Bronchial epithelial cell (primary cell): Measurements from ENCODE around the gene POLR2H. TPM values are rescaled to one million over a fixed set of nuclear protein-coding genes. Genes with fewer than 3 reads are reported as not detected.

Source experiments
- DNase-seq: peaks from one replicate; pipeline ENCODE4 v3.0.0-alpha.2; 2010; ENCODE audit warnings: low read depth
- FAIRE-seq: peaks from 2 replicates; lab custom pipeline; 2011; peaks lifted over from hg19 to GRCh38; lab: Jason Lieb, UNC
- H3K27me3 ChIP-seq: 2 replicates; pipeline ENCODE4 v1.5.1; 2011; ENCODE audit warnings: low read length; ENCODE audit not compliant: control insufficient read depth, insufficient read depth
- H3K36me3 ChIP-seq: 2 replicates; pipeline ENCODE4 v1.5.1; 2011; ENCODE audit warnings: low read length; ENCODE audit not compliant: control insufficient read depth, insufficient read depth
- H3K4me3 ChIP-seq: 2 replicates; pipeline ENCODE4 v1.5.1; 2011; ENCODE audit warnings: mild to moderate bottlenecking, low read depth, low read length, control low read depth
- total RNA-seq: library from RNA; depleted of rRNA; stranded (reverse); fragments of >200 nt; gene quantifications from 2 replicates; pipeline ENCODE4 v1.2.1, GENCODE V29; 2014
- TF ChIP-seq, protein P1 (sequence below): IDR thresholded peaks from 2 replicates; pipeline ENCODE4 v1.5.1; 2011; ENCODE audit warnings: mild to moderate bottlenecking, moderate library complexity, low read length, control low read depth, inconsistent platforms; ENCODE audit not compliant: insufficient read depth, severe bottlenecking

Gene POLR2H
- total RNA-seq, 1 donor from 2014 or later = 112 TPM

DNA sequence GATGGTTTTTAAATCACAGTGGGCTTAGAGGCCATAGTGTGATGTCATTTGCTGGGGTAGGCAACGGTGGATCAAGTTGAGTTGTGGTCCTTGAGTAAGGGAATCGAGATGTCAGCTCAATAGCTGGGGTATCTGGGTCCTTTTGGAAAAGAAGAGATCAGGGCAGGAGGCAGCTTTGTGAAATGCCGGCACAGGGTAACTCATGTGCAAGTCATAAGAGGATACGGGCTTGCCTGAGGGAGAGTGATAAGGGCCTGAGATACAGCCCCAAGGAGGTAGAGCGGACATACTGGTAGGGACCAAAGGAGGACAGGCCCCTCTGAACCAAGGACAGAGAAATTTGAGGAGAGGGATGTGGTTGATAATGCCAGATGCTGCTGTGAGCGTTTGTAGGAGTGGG lies 28.3 kb upstream of the POLR2H start:
- Histone ChIP-seq H3K27me3 (no peaks in the 10 kb centered on the region), H3K4me3 (no peak overlapping the region), H3K36me3 (peaks cover 30% of the 10 kb centered on the region)
- TF ChIP-seq, protein P1, sequence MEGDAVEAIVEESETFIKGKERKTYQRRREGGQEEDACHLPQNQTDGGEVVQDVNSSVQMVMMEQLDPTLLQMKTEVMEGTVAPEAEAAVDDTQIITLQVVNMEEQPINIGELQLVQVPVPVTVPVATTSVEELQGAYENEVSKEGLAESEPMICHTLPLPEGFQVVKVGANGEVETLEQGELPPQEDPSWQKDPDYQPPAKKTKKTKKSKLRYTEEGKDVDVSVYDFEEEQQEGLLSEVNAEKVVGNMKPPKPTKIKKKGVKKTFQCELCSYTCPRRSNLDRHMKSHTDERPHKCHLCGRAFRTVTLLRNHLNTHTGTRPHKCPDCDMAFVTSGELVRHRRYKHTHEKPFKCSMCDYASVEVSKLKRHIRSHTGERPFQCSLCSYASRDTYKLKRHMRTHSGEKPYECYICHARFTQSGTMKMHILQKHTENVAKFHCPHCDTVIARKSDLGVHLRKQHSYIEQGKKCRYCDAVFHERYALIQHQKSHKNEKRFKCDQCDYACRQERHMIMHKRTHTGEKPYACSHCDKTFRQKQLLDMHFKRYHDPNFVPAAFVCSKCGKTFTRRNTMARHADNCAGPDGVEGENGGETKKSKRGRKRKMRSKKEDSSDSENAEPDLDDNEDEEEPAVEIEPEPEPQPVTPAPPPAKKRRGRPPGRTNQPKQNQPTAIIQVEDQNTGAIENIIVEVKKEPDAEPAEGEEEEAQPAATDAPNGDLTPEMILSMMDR = no peak
- no peak for DNase-seq
- FAIRE-seq = no peak

DNA sequence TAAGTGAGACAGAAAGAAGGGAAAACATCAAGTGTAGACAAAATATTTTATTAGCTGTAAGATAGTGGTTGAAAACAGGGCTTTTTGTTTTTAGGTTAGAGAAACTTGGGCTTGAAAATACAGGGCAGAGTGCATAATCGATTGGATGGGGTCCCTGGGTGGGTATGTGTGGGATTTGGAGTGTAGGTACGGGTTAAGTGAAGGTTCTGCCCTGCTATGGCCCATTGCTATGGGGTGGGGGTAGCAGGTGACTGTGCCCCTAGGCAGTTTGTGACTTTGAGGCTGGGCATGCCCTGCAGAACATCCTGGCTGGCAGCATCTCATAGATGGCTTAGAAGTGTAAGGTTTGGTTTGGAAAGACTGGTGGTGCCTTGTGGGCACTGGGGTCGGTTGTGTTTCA lies 27.8 kb upstream of the POLR2H start:
- DNase-seq = no peak
- no peak for FAIRE-seq
- peaks cover 25% of the 10 kb centered on the region for H3K36me3 ChIP-seq
- TF ChIP-seq, protein P1 = no peak
- H3K27me3 ChIP-seq = no peaks in the 10 kb centered on the region
- H3K4me3 ChIP-seq = no peak overlapping the region

DNA sequence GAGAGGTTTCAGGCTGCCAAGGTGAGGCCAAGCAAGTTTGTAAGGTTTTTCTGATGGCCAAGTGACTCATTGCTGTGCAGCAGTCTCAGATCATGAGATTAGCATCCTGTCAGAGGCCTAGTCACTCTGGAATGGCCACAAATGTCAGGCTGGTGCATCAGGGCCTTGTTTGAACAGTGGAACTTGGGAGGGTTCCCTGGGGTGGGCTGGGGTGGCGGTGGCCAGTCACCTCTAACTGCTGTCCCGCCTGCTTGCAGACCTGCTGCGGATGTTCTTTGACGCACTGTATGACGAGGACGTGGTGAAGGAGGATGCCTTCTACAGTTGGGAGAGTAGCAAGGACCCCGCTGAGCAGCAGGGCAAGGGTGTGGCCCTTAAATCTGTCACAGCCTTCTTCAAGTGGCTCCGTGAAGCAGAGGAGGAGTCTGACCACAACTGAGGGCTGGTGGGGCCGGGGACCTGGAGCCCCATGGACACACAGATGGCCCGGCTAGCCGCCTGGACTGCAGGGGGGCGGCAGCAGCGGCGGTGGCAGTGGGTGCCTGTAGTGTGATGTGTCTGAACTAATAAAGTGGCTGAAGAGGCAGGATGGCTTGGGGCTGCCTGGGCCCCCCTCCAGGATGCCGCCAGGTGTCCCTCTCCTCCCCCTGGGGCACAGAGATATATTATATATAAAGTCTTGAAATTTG lies 26.9 kb upstream of the POLR2H start:
- TF ChIP-seq, protein P1 = no peak
- Histone ChIP-seq H3K4me3 (no peak overlapping the region), H3K36me3 (peaks cover 20% of the 10 kb centered on the region), H3K27me3 (no peaks in the 10 kb centered on the region)
- FAIRE-seq (no peak), DNase-seq (peak; percentile 88)

DNA sequence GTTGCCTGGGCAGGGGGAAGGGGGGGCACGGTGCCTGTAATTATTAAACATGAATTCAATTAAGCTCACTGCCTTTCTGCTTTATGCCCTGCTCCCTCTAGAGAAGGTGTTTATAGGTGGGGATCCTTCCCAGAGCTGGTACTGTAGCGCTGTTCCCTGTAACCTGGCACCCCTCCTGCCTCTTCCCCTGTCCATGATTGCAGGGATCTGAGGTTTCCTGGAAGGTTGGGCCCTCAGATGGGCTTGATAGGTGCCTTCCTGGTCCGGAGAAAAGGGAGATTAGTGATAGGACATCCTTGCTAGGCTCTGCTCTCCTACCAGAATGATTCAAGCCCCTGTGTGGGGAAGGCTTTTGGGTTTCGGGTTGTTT lies 26.2 kb upstream of the POLR2H start:
- DNase-seq (no peak), FAIRE-seq (no peak)
- TF ChIP-seq, protein P1 = no peak
- Histone ChIP-seq H3K4me3 (peak overlapping the region; percentile 75), H3K27me3 (no peaks in the 10 kb centered on the region), H3K36me3 (peaks cover 20% of the 10 kb centered on the region)

DNA sequence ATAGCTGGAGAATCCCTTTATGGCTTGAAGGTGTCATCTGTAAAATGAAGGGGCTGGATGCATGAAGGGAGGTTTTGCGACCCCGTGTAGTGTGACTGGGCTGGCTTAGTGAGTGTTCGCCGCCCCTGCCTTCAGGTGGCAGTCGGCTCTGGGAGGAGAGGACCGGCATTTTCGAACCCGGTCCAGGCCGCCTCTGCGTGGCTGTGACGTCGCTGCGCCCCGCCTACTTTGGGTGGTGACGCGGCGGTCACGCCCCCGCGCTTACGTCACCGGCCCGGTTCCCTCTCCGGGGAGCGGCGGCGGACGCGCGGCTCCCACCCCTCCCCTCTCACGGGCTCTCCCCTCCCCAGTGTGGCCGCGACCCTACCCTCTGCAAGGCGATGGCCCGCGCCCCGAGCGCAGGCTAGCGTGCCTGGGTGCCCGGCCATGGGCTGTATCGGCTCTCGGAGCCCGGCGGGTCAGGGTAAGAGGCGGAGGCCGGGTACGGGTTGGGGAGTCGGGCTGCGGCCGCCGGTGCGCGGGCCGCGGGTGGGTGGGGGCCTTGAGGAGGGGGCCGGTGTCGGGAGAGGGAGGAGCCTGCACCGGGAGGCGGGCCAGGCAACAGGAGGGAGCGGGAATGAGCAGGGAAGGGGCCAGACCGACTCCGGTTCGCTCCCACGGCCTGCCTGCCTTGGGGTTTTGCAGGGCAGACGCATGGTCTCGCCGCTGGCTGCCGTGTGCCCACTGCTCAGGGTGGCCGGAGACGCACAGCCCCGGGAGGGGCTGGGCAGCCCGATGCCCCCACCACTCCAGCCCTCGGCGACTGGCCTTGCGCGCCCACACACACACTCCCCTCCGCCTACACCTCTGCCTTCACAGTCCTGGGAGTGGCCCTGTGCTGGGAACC lies 25.6 kb upstream of the POLR2H start:
- no peak for FAIRE-seq
- DNase-seq = peak; percentile 44
- H3K4me3 ChIP-seq = peak overlapping the region; percentile 75
- H3K36me3 ChIP-seq = peaks cover 20% of the 10 kb centered on the region
- TF ChIP-seq, protein P1 = no peak
- H3K27me3 ChIP-seq = no peaks in the 10 kb centered on the region
